B cell (primary cell): ENCODE results near the gene ATP6V1G2. TPM values are rescaled to one million over a fixed set of nuclear protein-coding genes. Genes with fewer than 3 reads are reported as not detected.

Experiments
- ATAC-seq: fragments of 200-7000 bp; cut with Tn5 transposase; one replicate; pipeline ENCODE4 v1.10.0; 2021; ENCODE audit warnings: low read depth, mild to moderate bottlenecking, moderate number of reproducible peaks, moderate library complexity
- CTCF ChIA-PET: fragments of 350-600 bp; sonication (Branson Sonifier 250); formaldehyde crosslinking; loops from one replicate; lab custom pipeline; 2021; ENCODE audit warnings: antibody characterized with exemption, inconsistent platforms; lab: Charles Lee
- POLR2A ChIA-PET: fragments of 350-600 bp; sonication (Branson Sonifier 250); formaldehyde crosslinking; loops from one replicate; lab custom pipeline; 2021; ENCODE audit warnings: antibody characterized with exemption; lab: Charles Lee
- DNase-seq: peaks from one replicate; pipeline ENCODE4 v3.0.0; 2013
- H2AFZ ChIP-seq: 2 replicates; pipeline ENCODE4 v1.6.1; 2012; ENCODE audit warnings: mild to moderate bottlenecking, low read depth, low read length; ENCODE audit not compliant: insufficient read depth, poor library complexity, severe bottlenecking
- H3K27ac ChIP-seq, 2 donors: 1 replicate in 1 of 2; 2 replicates in 1 of 2; pipeline ENCODE4 v1.5.1; 2012 to 2013; ENCODE audit warnings: low read length in 2 of 2, mild to moderate bottlenecking in 2 of 2, moderate library complexity in 1 of 2
- H3K27me3 ChIP-seq, 4 experiments: fragments of 200-600 bp in 1 of 4; sonication (generic) in 1 of 4; replicated peaks in 1 of 4; 1 replicate in 2 of 4; 2 replicates in 2 of 4; pipeline versions ENCODE4 v1.6.1 to v1.7.0; 2013 to 2016; ENCODE audit warnings: low read length in 3 of 4, mild to moderate bottlenecking in 2 of 4, mixed read lengths in 1 of 4, moderate library complexity in 1 of 4; ENCODE audit not compliant: insufficient read depth in 4 of 4, control insufficient read depth in 3 of 4; ENCODE audit errors: control extremely low read depth in 1 of 4
- H3K36me3 ChIP-seq, 2 experiments: replicated peaks in 1 of 2; 1 replicate in 1 of 2; 2 replicates in 1 of 2; pipeline versions ENCODE4 v1.6.1 to v1.7.1; 2013; ENCODE audit warnings: low read length in 1 of 2; ENCODE audit not compliant: insufficient read depth in 2 of 2, control insufficient read depth in 1 of 2; ENCODE audit errors: control extremely low read depth in 1 of 2, extremely low read depth in 1 of 2
- H3K4me1 ChIP-seq, 2 donors: fragments of 200-600 bp in 1 of 2; sonication (generic) in 1 of 2; 1 replicate in 1 of 2; 2 replicates in 1 of 2; pipeline versions ENCODE4 v1.5.1 to v1.6.1; 2013 to 2017; ENCODE audit warnings: low read length in 2 of 2; ENCODE audit not compliant: control insufficient read depth in 2 of 2, insufficient read depth in 2 of 2
- H3K4me2 ChIP-seq: replicated peaks from 2 replicates; pipeline ENCODE3; 2012; ENCODE audit warnings: mild to moderate bottlenecking, low read depth, low read length; ENCODE audit not compliant: poor library complexity, severe bottlenecking
- H3K4me3 ChIP-seq, 5 experiments: fragments of 200-600 bp in 1 of 5; sonication (generic) in 1 of 5; 1 replicate in 3 of 5; 2 replicates in 2 of 5; pipeline versions ENCODE4 v1.5.1 to v1.7.0; 2011 to 2016; ENCODE audit warnings: low read length in 4 of 5, mild to moderate bottlenecking in 4 of 5, low read depth in 2 of 5, control low read depth in 1 of 5, moderate library complexity in 1 of 5; ENCODE audit not compliant: insufficient read depth in 1 of 5; ENCODE audit errors: control extremely low read depth in 1 of 5, extremely low read depth in 1 of 5
- H3K79me2 ChIP-seq: fragments of 200-600 bp; sonication (generic); one replicate; pipeline ENCODE4 v1.6.0; 2016; ENCODE audit warnings: low read length; ENCODE audit not compliant: control insufficient read depth, insufficient read depth
- H3K9ac ChIP-seq: fragments of 200-600 bp; sonication (generic); 2 replicates; pipeline ENCODE4 v1.6.1; 2017; ENCODE audit warnings: mild to moderate bottlenecking, low read length, moderate library complexity
- H3K9me3 ChIP-seq, 3 donors: one replicate each; pipeline versions ENCODE4 v1.6.1 to v1.7.1; 2013; ENCODE audit warnings: low read length in 2 of 3; ENCODE audit not compliant: control insufficient read depth in 2 of 3, insufficient read depth in 1 of 3; ENCODE audit errors: control extremely low read depth in 1 of 3
- H4K20me1 ChIP-seq: 2 replicates; pipeline ENCODE4 v1.6.0; 2012; ENCODE audit warnings: mild to moderate bottlenecking, low read length; ENCODE audit not compliant: insufficient read depth, control insufficient read depth, poor library complexity, severe bottlenecking
- H3K27ac Mint-ChIP-seq: one replicate; pipeline ENCODE4 v1.8.0; 2021; ENCODE audit warnings: mixed read lengths
- H3K27me3 Mint-ChIP-seq: one replicate; pipeline ENCODE4 v1.8.0; 2021; ENCODE audit warnings: mixed read lengths
- H3K4me1 Mint-ChIP-seq: one replicate; pipeline ENCODE4 v1.8.0; 2021; ENCODE audit warnings: mixed read lengths
- H3K4me3 Mint-ChIP-seq: one replicate; pipeline ENCODE4 v1.8.0; 2021; ENCODE audit warnings: mixed read lengths
- H3K9me3 Mint-ChIP-seq: one replicate; pipeline ENCODE4 v1.8.0; 2022; ENCODE audit warnings: mixed read lengths; ENCODE audit not compliant: insufficient read depth
- CTCF ChIP-seq: fragments of 200-600 bp; IDR thresholded peaks from one replicate; pipeline ENCODE4 v1.8.0; 2022; ENCODE audit warnings: antibody characterized with exemption, mild to moderate bottlenecking
- EZH2 ChIP-seq: IDR thresholded peaks from 2 replicates; pipeline ENCODE4 v1.6.1; 2012; ENCODE audit warnings: borderline replicate concordance, low read depth, mild to moderate bottlenecking, moderate library complexity, low read length; ENCODE audit not compliant: insufficient read depth, poor library complexity, severe bottlenecking
- WGBS: methylation state at CpG from one replicate; pipeline ENCODE4 v1.1.5; 2013; ENCODE audit warnings: missing lambda C conversion rate; ENCODE audit not compliant: insufficient coverage; 5-methylcytosine and 5-hydroxymethylcytosine counted together
- intact Hi-C: fragments of 100-400 bp; cut with micrococcal nuclease; formaldehyde crosslinking; loops from one replicate; pipeline ENCODE4 v1.10.0; 2022
- polyA plus RNA-seq: library from polyadenylated mRNA; depleted of rRNA; stranded (reverse); fragments of >200 nt; gene quantifications from 2 replicates; pipeline ENCODE4 v1.2.3, GENCODE V29; 2012
- total RNA-seq, 2 donors: library from RNA; stranded (reverse); fragments of 120-200 nt in 1 of 2; gene quantifications; 1 replicate in 1 of 2; 2 replicates in 1 of 2; pipeline versions ENCODE4 v1.2.3 to v1.2.4, GENCODE V29; 2013 to 2022

The ATP6V1G2 gene
- total and polyA plus RNA-seq, 2 donors (not counting 1 experiment from before 2014, with no cell fraction given): 3.3 to 4.5 TPM

DNA sequence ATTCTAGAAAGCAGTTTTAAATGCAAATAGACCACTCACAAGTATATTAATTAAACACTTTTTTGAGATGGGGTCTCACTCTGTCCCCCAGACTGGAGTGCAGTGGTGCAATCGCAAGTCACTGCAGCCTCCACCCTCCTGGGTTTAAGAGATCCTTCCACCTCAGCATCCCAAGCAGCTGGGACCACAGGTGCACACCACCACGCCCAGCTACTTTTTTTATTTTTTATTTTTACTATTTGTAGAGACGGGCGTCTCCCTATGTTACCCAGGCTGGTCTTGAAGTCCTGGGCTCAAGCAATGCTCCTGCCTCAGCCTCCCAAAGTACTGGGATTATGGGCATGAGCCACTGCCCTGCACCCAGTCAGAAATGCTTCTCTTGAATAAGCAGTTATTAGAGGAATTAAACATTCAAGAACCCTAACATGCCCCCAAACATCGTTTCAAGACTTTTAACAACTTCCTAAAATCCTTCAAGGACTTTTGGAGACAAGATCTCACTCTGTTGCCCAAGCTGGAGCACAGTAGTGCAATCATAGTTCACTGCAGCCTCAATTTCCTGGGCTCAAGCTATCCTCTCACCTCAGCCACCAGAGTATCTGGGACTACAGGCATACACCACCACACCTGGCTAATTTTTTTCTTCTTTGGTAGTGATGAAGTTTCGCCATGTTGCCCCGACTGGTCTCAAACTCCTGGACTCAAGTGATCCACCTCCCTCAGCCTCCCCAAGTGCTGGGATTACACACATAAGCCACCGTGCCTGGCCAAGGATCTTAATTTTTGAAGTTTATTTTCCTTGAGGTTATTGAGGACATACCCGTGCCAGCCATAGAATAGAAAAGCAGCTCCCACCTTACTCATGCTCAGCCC is 14.4 kb downstream of the ATP6V1G2 start:
- peaks cover 14% of the 10 kb centered on the region for H3K4me1 Mint-ChIP-seq
- no peak overlapping the region for H2AFZ ChIP-seq
- H3K79me2 ChIP-seq: peaks cover 15% of the 10 kb centered on the region
- TF ChIP-seq CTCF (no peak), EZH2 (no peak)
- WGBS: 78% methylated on average over 1 of the region's 9 CpGs
- peak overlapping the region; percentile 15 for H3K27ac Mint-ChIP-seq
- POLR2A ChIA-PET: interaction anchor here (0.6 kb wide), 1 partner anchor 139 kb away, joined by 11 read pairs; no protein-coding TSS in a partner anchor
- CTCF ChIA-PET: interaction anchor here (1.3 to 1.4 kb wide), 2 partner anchors 9 to 258 kb away, joined by 3 to 4 read pairs; no protein-coding TSS in a partner anchor
- no peaks in the 10 kb centered on the region for H3K27me3 ChIP-seq
- no peak for ATAC-seq
- DNase-seq: no peak
- intact Hi-C loops: no loop called here
- no peak overlapping the region for H3K9ac ChIP-seq
- H3K27me3 Mint-ChIP-seq: no peaks in the 10 kb centered on the region
- no peaks in the 10 kb centered on the region for H3K9me3 ChIP-seq
- H3K9me3 Mint-ChIP-seq: no peaks in the 10 kb centered on the region
- H4K20me1 ChIP-seq: peaks cover 71% of the 10 kb centered on the region
- no peak overlapping the region for H3K27ac ChIP-seq
- H3K4me3 ChIP-seq: no peak overlapping the region
- H3K4me2 ChIP-seq: no peak overlapping the region
- H3K4me1 ChIP-seq: no peaks in the 10 kb centered on the region
- H3K36me3 ChIP-seq: peaks cover 4 to 71% of the 10 kb centered on the region in 2 experiments
- H3K4me3 Mint-ChIP-seq: no peak overlapping the region

DNA sequence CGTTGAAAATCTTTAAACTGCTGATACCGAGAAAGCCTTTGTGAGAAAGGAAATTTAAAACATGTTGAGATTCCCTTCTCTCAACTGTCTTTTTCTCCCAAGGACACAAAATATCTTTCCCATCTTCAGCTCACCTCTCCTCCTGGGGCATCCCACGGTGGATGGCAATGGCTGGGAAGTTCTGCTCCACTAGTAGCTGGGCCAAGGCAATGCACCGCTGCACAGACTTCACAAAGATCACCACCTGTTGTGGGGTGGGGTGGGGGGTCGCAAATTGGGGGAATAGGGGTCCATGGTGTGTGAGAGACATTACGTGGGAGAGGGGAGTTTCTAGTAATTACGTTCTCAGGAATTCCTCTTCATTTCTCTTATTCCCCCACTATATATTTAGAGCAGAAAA is 15.2 kb downstream of the ATP6V1G2 start:
- intact Hi-C loops: no loop called here
- Histone ChIP-seq H3K79me2 (peaks cover 10% of the 10 kb centered on the region), H3K9me3 (no peaks in the 10 kb centered on the region), H2AFZ (no peak overlapping the region), H3K9ac (no peak overlapping the region), H3K27ac (no peak overlapping the region), H3K4me2 (no peak overlapping the region), H4K20me1 (peaks cover 62% of the 10 kb centered on the region), H3K4me1 (no peaks in the 10 kb centered on the region), H3K36me3 (peaks cover 3 to 63% of the 10 kb centered on the region in 2 experiments), H3K4me3 (no peak overlapping the region), H3K27me3 (no peaks in the 10 kb centered on the region)
- Mint-ChIP-seq H3K9me3 (no peaks in the 10 kb centered on the region), H3K4me1 (peaks cover 14% of the 10 kb centered on the region), H3K27me3 (no peaks in the 10 kb centered on the region), H3K27ac (no peak overlapping the region), H3K4me3 (no peak overlapping the region)
- CTCF ChIA-PET: interaction anchor here (1.3 to 1.4 kb wide), 2 partner anchors 10 to 259 kb away, joined by 3 to 4 read pairs; no protein-coding TSS in a partner anchor
- no peak for DNase-seq
- POLR2A ChIA-PET: interaction anchor here (0.6 kb wide), 1 partner anchor 138 kb away, joined by 11 read pairs; no protein-coding TSS in a partner anchor
- WGBS: 100% methylated on average over 1 of the region's 7 CpGs
- no peak for TF ChIP-seq CTCF
- TF ChIP-seq EZH2: no peak
- ATAC-seq: no peak
